Measurements from ENCODE around the gene RASAL2. TPM values are rescaled to one million over a fixed set of nuclear protein-coding genes. Genes with fewer than 3 reads are reported as not detected.

Gene RASAL2
- total and polyA plus RNA-seq, 2 of the 13 experiments (the other 11 are each of a cell fraction or from before 2014, with no cell fraction given), result 5.4 to 5.9 TPM

DNA sequence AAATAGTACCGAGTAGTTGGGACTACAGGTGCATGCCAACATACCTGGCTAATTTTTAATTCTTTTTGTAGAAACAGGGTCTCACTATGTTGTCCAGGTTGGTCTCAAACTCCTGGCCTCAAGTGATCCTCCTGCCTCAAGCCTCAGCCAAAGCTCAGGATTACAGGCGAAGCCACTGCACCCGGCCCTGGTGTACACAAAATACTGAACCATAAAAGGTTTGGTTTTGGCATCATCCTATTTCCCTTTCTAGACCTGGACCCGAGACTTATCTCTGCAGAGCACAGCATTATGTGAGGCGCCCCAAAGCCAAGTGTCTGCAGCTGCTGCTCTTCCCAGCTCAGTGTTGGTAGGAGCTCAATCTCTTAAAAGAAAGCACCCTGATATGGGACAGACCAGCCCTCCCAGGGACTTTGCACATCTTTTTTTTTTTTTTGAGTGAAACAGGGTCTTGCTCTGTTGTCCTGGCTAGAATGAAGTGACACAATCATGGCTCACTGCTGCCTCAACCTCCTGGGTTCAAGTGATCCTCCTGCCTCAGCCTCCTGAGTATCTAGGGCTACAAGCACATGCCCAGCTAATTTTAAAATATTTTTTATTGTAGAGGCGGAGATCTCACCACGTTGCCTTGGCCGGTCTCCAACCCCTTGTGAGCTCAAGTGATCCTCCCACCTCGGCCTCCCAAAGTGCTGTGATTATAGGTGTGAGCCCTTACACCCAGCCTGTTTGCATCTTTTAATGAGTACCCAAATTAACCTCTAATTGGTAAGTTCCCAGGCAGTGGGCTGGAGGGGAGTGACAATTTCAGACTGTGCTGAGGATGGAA lies 439.4 kb downstream of the RASAL2 start:
- no peak for DNase-seq (ENCODE audit: low spot score)
- Histone ChIP-seq H3K4me1 (ENCODE audit: insufficient read depth, low read length) (peaks cover 67% of the 10 kb centered on the region), H3K9ac (ENCODE audit: insufficient read depth, low read depth, low read length) (no peak overlapping the region), H3K27me3 (ENCODE audit: control insufficient read depth in 1 of 2, insufficient read depth in 2 of 2, low read length in 2 of 2) (peaks cover 0 to 9% of the 10 kb centered on the region in 2 experiments; a peak in 1 of 5 replicates), H3K79me2 (ENCODE audit: insufficient read depth, low read length) (no peaks in the 10 kb centered on the region), H4K20me1 (ENCODE audit: insufficient read depth, low read length) (no peaks in the 10 kb centered on the region), H2AFZ (ENCODE audit: low read length) (no peak overlapping the region), H3K4me2 (ENCODE audit: low read depth, low read length) (no peak overlapping the region), H3K27ac (ENCODE audit: extremely low read length, insufficient read depth, low read length) (no peak overlapping the region), H3K9me3 (ENCODE audit: low read length) (no peaks in the 10 kb centered on the region), H3K4me3 (replicated peaks in 1 of 3; ENCODE audit: insufficient read depth in 1 of 3, low read depth in 2 of 3, low read length in 3 of 3) (no peak overlapping the region), H3K36me3 (replicated peaks in 1 of 2; ENCODE audit: control insufficient read depth in 1 of 2, insufficient read depth in 2 of 2, low read length in 2 of 2) (no peaks in the 10 kb centered on the region)
- TF ChIP-seq, protein P1, sequence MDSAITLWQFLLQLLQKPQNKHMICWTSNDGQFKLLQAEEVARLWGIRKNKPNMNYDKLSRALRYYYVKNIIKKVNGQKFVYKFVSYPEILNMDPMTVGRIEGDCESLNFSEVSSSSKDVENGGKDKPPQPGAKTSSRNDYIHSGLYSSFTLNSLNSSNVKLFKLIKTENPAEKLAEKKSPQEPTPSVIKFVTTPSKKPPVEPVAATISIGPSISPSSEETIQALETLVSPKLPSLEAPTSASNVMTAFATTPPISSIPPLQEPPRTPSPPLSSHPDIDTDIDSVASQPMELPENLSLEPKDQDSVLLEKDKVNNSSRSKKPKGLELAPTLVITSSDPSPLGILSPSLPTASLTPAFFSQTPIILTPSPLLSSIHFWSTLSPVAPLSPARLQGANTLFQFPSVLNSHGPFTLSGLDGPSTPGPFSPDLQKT (CRISPR knock-in tag; IDR thresholded peaks at IDR 0.05; ENCODE audit: borderline replicate concordance), result no peak
- TF ChIP-seq ZFP1 (CRISPR knock-in tag; IDR thresholded peaks at IDR 0.05), result no peak
- TF ChIP-seq, protein P2, sequence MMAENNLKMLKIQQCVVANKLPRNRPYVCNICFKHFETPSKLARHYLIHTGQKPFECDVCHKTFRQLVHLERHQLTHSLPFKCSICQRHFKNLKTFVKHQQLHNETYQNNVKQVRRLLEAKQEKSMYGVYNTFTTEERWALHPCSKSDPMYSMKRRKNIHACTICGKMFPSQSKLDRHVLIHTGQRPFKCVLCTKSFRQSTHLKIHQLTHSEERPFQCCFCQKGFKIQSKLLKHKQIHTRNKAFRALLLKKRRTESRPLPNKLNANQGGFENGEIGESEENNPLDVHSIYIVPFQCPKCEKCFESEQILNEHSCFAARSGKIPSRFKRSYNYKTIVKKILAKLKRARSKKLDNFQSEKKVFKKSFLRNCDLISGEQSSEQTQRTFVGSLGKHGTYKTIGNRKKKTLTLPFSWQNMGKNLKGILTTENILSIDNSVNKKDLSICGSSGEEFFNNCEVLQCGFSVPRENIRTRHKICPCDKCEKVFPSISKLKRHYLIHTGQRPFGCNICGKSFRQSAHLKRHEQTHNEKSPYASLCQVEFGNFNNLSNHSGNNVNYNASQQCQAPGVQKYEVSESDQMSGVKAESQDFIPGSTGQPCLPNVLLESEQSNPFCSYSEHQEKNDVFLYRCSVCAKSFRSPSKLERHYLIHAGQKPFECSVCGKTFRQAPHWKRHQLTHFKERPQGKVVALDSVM (CRISPR knock-in tag; IDR thresholded peaks at IDR 0.05), result 0 out of 2 replicates have a peak, but pooled peaks have one; percentile 14
- TF ChIP-seq, protein P3, sequence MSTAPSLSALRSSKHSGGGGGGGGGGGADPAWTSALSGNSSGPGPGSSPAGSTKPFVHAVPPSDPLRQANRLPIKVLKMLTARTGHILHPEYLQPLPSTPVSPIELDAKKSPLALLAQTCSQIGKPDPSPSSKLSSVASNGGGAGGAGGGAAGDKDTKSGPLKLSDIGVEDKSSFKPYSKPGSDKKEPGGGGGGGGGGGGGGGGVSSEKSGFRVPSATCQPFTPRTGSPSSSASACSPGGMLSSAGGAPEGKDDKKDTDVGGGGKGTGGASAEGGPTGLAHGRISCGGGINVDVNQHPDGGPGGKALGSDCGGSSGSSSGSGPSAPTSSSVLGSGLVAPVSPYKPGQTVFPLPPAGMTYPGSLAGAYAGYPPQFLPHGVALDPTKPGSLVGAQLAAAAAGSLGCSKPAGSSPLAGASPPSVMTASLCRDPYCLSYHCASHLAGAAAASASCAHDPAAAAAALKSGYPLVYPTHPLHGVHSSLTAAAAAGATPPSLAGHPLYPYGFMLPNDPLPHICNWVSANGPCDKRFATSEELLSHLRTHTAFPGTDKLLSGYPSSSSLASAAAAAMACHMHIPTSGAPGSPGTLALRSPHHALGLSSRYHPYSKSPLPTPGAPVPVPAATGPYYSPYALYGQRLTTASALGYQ (CRISPR knock-in tag; IDR thresholded peaks at IDR 0.05), result no peak
- BruUV-seq (replicated peaks), result no TSS peak
- ChIA-PET CTCF (ENCODE audit: low intra/inter-chr PET ratio, low total read pairs) (interaction anchor here (1.8 to 3.4 kb wide), 3 partner anchors 9 to 469 kb away, joined by 8 to 15 read pairs (median 13); no protein-coding TSS in a partner anchor), POLR2A (no interaction called here)
- intact Hi-C loops (cut with micrococcal nuclease; ENCODE audit: unreplicated experiment), result loop anchor here (10.0 kb wide), 1 partner anchor 251 kb away; no protein-coding TSS in a partner anchor
- WGBS (ENCODE audit: low lambda C conversion rate), result 50% methylated on average over 9 of the region's 9 CpGs
- FAIRE-seq, result no peak
- no peak for ATAC-seq
- in situ Hi-C loops (cut with HindIII; ENCODE audit: extremely low pct_ligation_motif_present, low pct_unique_long_range_greater_than_20kb), result loop anchor here (5.0 kb wide), 3 partner anchors 219 to 469 kb away; no protein-coding TSS in a partner anchor

Small RNA genes within 50 kb of the gene (small RNA-seq; reads per million reads assigned to genes)
- 0 reads per million in 3 experiments for gene RF00017 (ENCODE audit: insufficient read depth in 2 of 3, insufficient read length in 3 of 3, low read depth in 2 of 3, low replicate concordance in 1 of 3)

Other genes with a start within 250 kb of the RASAL2 start
- 5.3 and 5.8 TPM in 2 replicates for gene SEC16B, start 124.0 kb upstream of the RASAL2 start, total RNA-seq (2016; rRNA removed; fragmentation: Illumina TruSeq; extraction: Trizol)
- 4.6 and 6.9 TPM in 2 replicates for gene SEC16B, start 124.0 kb upstream of the RASAL2 start, polyA plus RNA-seq (2011; rRNA removed)

Data from HepG2 (cell line).